IMR-90 (cell line): ENCODE results near the gene ARHGAP15. TPM values are rescaled to one million over a fixed set of nuclear protein-coding genes. Genes with fewer than 3 reads are reported as not detected.

Source experiments
- ATAC-seq: fragments of 200-7000 bp; cut with Tn5 transposase; 2 replicates; pipeline ENCODE4 v1.9.1; 2020; ENCODE audit warnings: low read depth, mild to moderate bottlenecking, moderate library complexity
- BruUV-seq: library from RNA; stranded (reverse); fragments of 400-500 nt; replicated peaks from 2 replicates; lab custom pipeline; 2021; lab: Mats Ljungman, UMichigan
- CTCF ChIA-PET: fragments of 300-600 bp; formaldehyde crosslinking; extraction: SDS; loops from one replicate; lab custom pipeline; 2021; ENCODE audit warnings: antibody characterized with exemption; lab: Yijun Ruan, JAX
- POLR2A ChIA-PET: fragments of 300-600 bp; sonication (Branson Sonifier 250); formaldehyde crosslinking; loops from one replicate; lab custom pipeline; 2022; ENCODE audit warnings: antibody characterized with exemption; ENCODE audit not compliant: unreplicated experiment; lab: Charles Lee
- DNase-seq: peaks from one replicate; pipeline ENCODE4 v3.0.0; 2013
- H2AFZ ChIP-seq: replicated peaks from 2 replicates; pipeline ENCODE3; 2013; ENCODE audit warnings: low read length, mild to moderate bottlenecking; ENCODE audit not compliant: poor library complexity
- H2AK5ac ChIP-seq: 2 replicates; pipeline ENCODE4 v1.6.1; 2013; ENCODE audit warnings: low read depth, low read length, inconsistent platforms
- H2AK9ac ChIP-seq: replicated peaks from 2 replicates; pipeline ENCODE3; 2013; ENCODE audit warnings: mild to moderate bottlenecking, low read depth, low read length, moderate library complexity; ENCODE audit not compliant: poor library complexity
- H2BK120ac ChIP-seq: 2 replicates; pipeline ENCODE4 v1.6.1; 2013; ENCODE audit warnings: low read depth, low read length, inconsistent platforms
- H2BK15ac ChIP-seq: 3 replicates; pipeline ENCODE4 v1.6.1; 2013; ENCODE audit warnings: low read depth, low read length, inconsistent platforms
- H2BK20ac ChIP-seq: 2 replicates; pipeline ENCODE4 v1.6.1; 2013; ENCODE audit warnings: low read depth, mild to moderate bottlenecking, inconsistent platforms, low read length, moderate library complexity
- H2BK5ac ChIP-seq: 2 replicates; pipeline ENCODE4 v1.6.1; 2013; ENCODE audit warnings: mild to moderate bottlenecking, low read depth, low read length, inconsistent platforms; ENCODE audit not compliant: poor library complexity, severe bottlenecking
- H3K14ac ChIP-seq: replicated peaks from 2 replicates; pipeline ENCODE4 v1.6.1; 2013; ENCODE audit warnings: low read depth, low read length, inconsistent platforms
- H3K18ac ChIP-seq: 2 replicates; pipeline ENCODE4 v1.6.1; 2013; ENCODE audit warnings: low read depth, low read length, control low read depth
- H3K23ac ChIP-seq: 2 replicates; pipeline ENCODE4 v1.6.1; 2013; ENCODE audit warnings: low read depth, low read length, inconsistent platforms
- H3K27ac ChIP-seq: 2 replicates; pipeline ENCODE4 v1.5.1; 2013; ENCODE audit warnings: mild to moderate bottlenecking, control low read depth, low read length; ENCODE audit not compliant: insufficient read depth
- H3K27me3 ChIP-seq: 2 replicates; pipeline ENCODE4 v1.6.1; 2013; ENCODE audit warnings: low read length; ENCODE audit not compliant: control insufficient read depth, insufficient read depth
- H3K36me3 ChIP-seq: 2 replicates; pipeline ENCODE4 v1.6.1; 2013; ENCODE audit warnings: low read length, mixed read lengths; ENCODE audit not compliant: control insufficient read depth, insufficient read depth
- H3K4ac ChIP-seq: 2 replicates; pipeline ENCODE4 v1.6.1; 2013; ENCODE audit warnings: low read depth, low read length, inconsistent platforms
- H3K4me1 ChIP-seq: 2 replicates; pipeline ENCODE4 v1.6.1; 2013; ENCODE audit warnings: low read length, mixed read lengths; ENCODE audit not compliant: control insufficient read depth, insufficient read depth
- H3K4me2 ChIP-seq: 2 replicates; pipeline ENCODE4 v1.6.1; 2013; ENCODE audit warnings: low read depth, mild to moderate bottlenecking, control low read depth, low read length, moderate library complexity
- H3K4me3 ChIP-seq: 2 replicates; pipeline ENCODE4 v1.5.1; 2013; ENCODE audit warnings: low read depth, mild to moderate bottlenecking, control low read depth, low read length, moderate library complexity; ENCODE audit not compliant: insufficient read depth
- H3K56ac ChIP-seq: 2 replicates; pipeline ENCODE4 v1.6.1; 2013; ENCODE audit warnings: low read length, inconsistent platforms; ENCODE audit not compliant: insufficient read depth; ENCODE audit errors: extremely low read depth
- H3K79me1 ChIP-seq, 2 experiments: 2 replicates each; pipeline ENCODE4 v1.6.1; 2013; ENCODE audit warnings: low read length in 2 of 2, inconsistent platforms in 1 of 2, low read depth in 1 of 2
- H3K9ac ChIP-seq: 2 replicates; pipeline ENCODE4 v1.6.1; 2013; ENCODE audit warnings: low read depth, low read length, control low read depth
- H3K9me1 ChIP-seq: 2 replicates; pipeline ENCODE4 v1.6.1; 2013; ENCODE audit warnings: low read length, inconsistent platforms; ENCODE audit not compliant: insufficient read depth
- H3K9me3 ChIP-seq: 2 replicates; pipeline ENCODE4 v1.6.1; 2013; ENCODE audit warnings: low read length; ENCODE audit not compliant: control insufficient read depth, insufficient read depth
- H4K20me1 ChIP-seq: 2 replicates; pipeline ENCODE4 v1.6.1; 2013; ENCODE audit warnings: low read length, inconsistent platforms; ENCODE audit not compliant: insufficient read depth
- H4K5ac ChIP-seq: 2 replicates; pipeline ENCODE4 v1.6.1; 2013; ENCODE audit warnings: mild to moderate bottlenecking, low read depth, low read length, control low read depth
- H4K8ac ChIP-seq, 2 experiments: 2 replicates each; pipeline ENCODE4 v1.6.1; 2013; ENCODE audit warnings: low read depth in 2 of 2, low read length in 2 of 2, control low read depth in 1 of 2, inconsistent platforms in 1 of 2
- H4K91ac ChIP-seq: 2 replicates; pipeline ENCODE4 v1.6.1; 2013; ENCODE audit warnings: low read depth, low read length, inconsistent platforms; ENCODE audit not compliant: insufficient read depth
- NFE2L2 ChIP-seq: fragments of 150-350 bp; IDR thresholded peaks from 2 replicates; pipeline ENCODE4 v1.6.1; 2016; ENCODE audit warnings: low read depth, mild to moderate bottlenecking, low read length
- SMC3 ChIP-seq: fragments of 150-350 bp; IDR thresholded peaks from 2 replicates; pipeline ENCODE4 v1.6.1; 2016; ENCODE audit warnings: low read depth, mild to moderate bottlenecking, antibody characterized with exemption, low read length, moderate library complexity
- WGBS, 2 experiments: methylation state at CpG; one replicate each; pipeline versions ENCODE4 v1.1.5 to v1.1.7; 2013; ENCODE audit warnings: missing lambda C conversion rate in 2 of 2; ENCODE audit not compliant: insufficient read length in 1 of 2; ENCODE audit errors: extremely low coverage in 2 of 2; 5-methylcytosine and 5-hydroxymethylcytosine counted together
- dilution Hi-C: fragments of 300-500 bp; cut with HindIII; formaldehyde crosslinking; loops from one replicate; pipeline ENCODE4 v1.14.3; 2018; ENCODE audit warnings: low sequenced_read_pairs; ENCODE audit not compliant: unreplicated experiment
- in situ Hi-C: fragments of 300-500 bp; cut with MboI; formaldehyde crosslinking; loops from 3 replicates; pipeline ENCODE4 v1.14.3; 2019; ENCODE audit warnings: low sequenced_read_pairs, inconsistent platforms, mixed read lengths
- intact Hi-C: fragments of 100-400 bp; cut with micrococcal nuclease; formaldehyde crosslinking; loops from 2 replicates; pipeline ENCODE4 v1.10.0; 2022
- polyA plus RNA-seq, 3 experiments: library from polyadenylated mRNA; depleted of rRNA; stranded (reverse); fragments of >200 nt; gene quantifications; 2 replicates each; pipeline ENCODE4 v1.2.3, GENCODE V29; 2012; ENCODE audit warnings: low replicate concordance in 1 of 3
- total RNA-seq: library from RNA; depleted of rRNA; stranded (reverse); fragments of >200 nt; gene quantifications from 2 replicates; pipeline ENCODE4 v1.2.3, GENCODE V29; 2012

ARHGAP15 gene
- total and polyA plus RNA-seq, 2 of the 4 experiments (the other 2 are of a cell fraction): not detected

GRCh38 chr2:143425896-143426295 is 296.7 kb downstream of the ARHGAP15 start:
- ATAC-seq (peak; percentile 33; the same call in 1 of the 2 replicates), DNase-seq (no peak)
- Histone ChIP-seq H3K14ac (no peak overlapping the region), H2BK120ac (0 out of 2 replicates have a peak overlapping the region, but pooled peaks have one; percentile 23), H3K36me3 (no peaks in the 10 kb centered on the region), H3K4me1 (no peaks in the 10 kb centered on the region; the same call in 1 of the 2 replicates), H2AFZ (no peak overlapping the region), H3K18ac (peak overlapping the region; percentile 55; the same call in 1 of the 2 replicates), H2BK5ac (peak overlapping the region; percentile 72), H3K79me1 (no peaks in the 10 kb centered on the region), H3K4me3 (no peak overlapping the region), H3K9me1 (peaks cover 2% of the 10 kb centered on the region; the same call in 1 of the 2 replicates), H2BK15ac (no peak overlapping the region), H3K4me2 (no peak overlapping the region), H2BK20ac (no peak overlapping the region), H2AK5ac (no peak overlapping the region), H4K8ac (no peak overlapping the region), H4K20me1 (no peaks in the 10 kb centered on the region), H3K4ac (0 out of 2 replicates have a peak overlapping the region, but pooled peaks have one; percentile 24), H3K23ac (no peak overlapping the region), H4K5ac (no peak overlapping the region), H3K9ac (no peak overlapping the region), H3K9me3 (no peaks in the 10 kb centered on the region), H2AK9ac (no peak overlapping the region), H3K56ac (no peak overlapping the region), H3K27ac (no peak overlapping the region), H4K91ac (no peak overlapping the region), H3K27me3 (no peaks in the 10 kb centered on the region)
- no TSS peak for BruUV-seq
- WGBS, 2 experiments: no CpG with 5 or more reads among the region's 1 CpG
- dilution Hi-C loops (no loop called here), in situ Hi-C loops (no loop called here), intact Hi-C loops (no loop called here)
- CTCF ChIA-PET: no interaction called here
- POLR2A ChIA-PET: no interaction called here
- no peak for TF ChIP-seq NFE2L2
- no peak for TF ChIP-seq SMC3
